H9 (cell line): Measurements from ENCODE around the gene CCDC148. TPM values are rescaled to one million over a fixed set of nuclear protein-coding genes. Genes with fewer than 3 reads are reported as not detected.

Experiments
- DNase-seq: peaks from one replicate; pipeline ENCODE4 v3.0.0-alpha.2; 2017
- H2AFZ ChIP-seq: one replicate; pipeline ENCODE4 v1.6.1; 2013; ENCODE audit warnings: mild to moderate bottlenecking, low read length, control low read depth, moderate library complexity
- H2AK5ac ChIP-seq: 2 replicates; pipeline ENCODE4 v1.6.1; 2013; ENCODE audit warnings: low read length, control low read depth, mixed read lengths; ENCODE audit not compliant: insufficient read length
- H2BK120ac ChIP-seq: one replicate; pipeline ENCODE4 v1.6.1; 2013; ENCODE audit warnings: low read depth, mild to moderate bottlenecking, low read length, control low read depth, inconsistent platforms; ENCODE audit not compliant: poor library complexity, severe bottlenecking
- H2BK12ac ChIP-seq: 2 replicates; pipeline ENCODE4 v1.6.1; 2013; ENCODE audit warnings: low read length, control low read depth, mixed read lengths, low read depth; ENCODE audit not compliant: insufficient read length
- H2BK15ac ChIP-seq: 2 replicates; pipeline ENCODE4 v1.6.1; 2013; ENCODE audit warnings: low read depth, low read length, control low read depth
- H2BK20ac ChIP-seq: one replicate; pipeline ENCODE4 v1.6.1; 2013; ENCODE audit warnings: low read depth, mild to moderate bottlenecking, low read length, control low read depth, inconsistent platforms; ENCODE audit not compliant: poor library complexity, severe bottlenecking
- H2BK5ac ChIP-seq: 2 replicates; pipeline ENCODE4 v1.6.1; 2013; ENCODE audit warnings: low read length, control low read depth, mixed read lengths; ENCODE audit not compliant: insufficient read length
- H3K14ac ChIP-seq: 2 replicates; pipeline ENCODE4 v1.6.1; 2013; ENCODE audit warnings: low read length, control low read depth; ENCODE audit not compliant: insufficient read depth
- H3K18ac ChIP-seq: 2 replicates; pipeline ENCODE4 v1.6.1; 2013; ENCODE audit warnings: low read depth, mild to moderate bottlenecking, mixed read lengths, low read length, control low read depth; ENCODE audit not compliant: insufficient read length
- H3K23ac ChIP-seq: 2 replicates; pipeline ENCODE4 v1.6.1; 2013; ENCODE audit warnings: low read length, control low read depth, mixed read lengths, low read depth; ENCODE audit not compliant: insufficient read length
- H3K23me2 ChIP-seq: 2 replicates; pipeline ENCODE4 v1.6.1; 2013; ENCODE audit warnings: low read depth, mild to moderate bottlenecking, mixed read lengths, low read length, control low read depth; ENCODE audit not compliant: insufficient read length, poor library complexity, severe bottlenecking
- H3K27ac ChIP-seq: 2 replicates; pipeline ENCODE4 v1.5.1; 2013; ENCODE audit warnings: low read length, control low read depth, mixed read lengths, low read depth; ENCODE audit not compliant: insufficient read length
- H3K27me3 ChIP-seq: 2 replicates; pipeline ENCODE4 v1.6.1; 2013; ENCODE audit warnings: low read length, control low read depth, inconsistent platforms; ENCODE audit not compliant: insufficient read depth
- H3K4ac ChIP-seq: 2 replicates; pipeline ENCODE4 v1.6.1; 2013; ENCODE audit warnings: low read depth, mild to moderate bottlenecking, control low read depth, inconsistent platforms, low read length, moderate library complexity
- H3K4me1 ChIP-seq: 2 replicates; pipeline ENCODE4 v1.6.1; 2013; ENCODE audit warnings: low read length, control low read depth, inconsistent platforms; ENCODE audit not compliant: insufficient read depth
- H3K4me2 ChIP-seq: 2 replicates; pipeline ENCODE4 v1.6.1; 2013; ENCODE audit warnings: low read length, control low read depth, mixed read lengths; ENCODE audit not compliant: insufficient read length, insufficient read depth
- H3K56ac ChIP-seq: 2 replicates; pipeline ENCODE4 v1.6.1; 2013; ENCODE audit warnings: low read depth, mild to moderate bottlenecking, mixed read lengths, low read length, control low read depth; ENCODE audit not compliant: insufficient read length
- H3K79me1 ChIP-seq: 2 replicates; pipeline ENCODE4 v1.6.1; 2013; ENCODE audit warnings: low read depth, mild to moderate bottlenecking, moderate library complexity, low read length, control low read depth, inconsistent platforms; ENCODE audit not compliant: insufficient read depth, poor library complexity, severe bottlenecking
- H3K79me2 ChIP-seq: 2 replicates; pipeline ENCODE4 v1.6.1; 2013; ENCODE audit warnings: low read length, control low read depth, inconsistent platforms; ENCODE audit not compliant: insufficient read depth
- H3K9ac ChIP-seq: 2 replicates; pipeline ENCODE4 v1.6.1; 2013; ENCODE audit warnings: low read length, control low read depth, mixed read lengths; ENCODE audit not compliant: insufficient read length; ENCODE audit errors: extremely low read depth
- H3K9me3 ChIP-seq: one replicate; pipeline ENCODE4 v1.6.1; 2013; ENCODE audit warnings: low read depth, low read length, inconsistent platforms; ENCODE audit not compliant: control insufficient read depth
- H3T11ph ChIP-seq: one replicate; pipeline ENCODE4 v1.6.1; 2013; ENCODE audit warnings: mild to moderate bottlenecking, low read length, control low read depth, inconsistent platforms
- H4K20me1 ChIP-seq: one replicate; pipeline ENCODE4 v1.6.1; 2013; ENCODE audit not compliant: control insufficient read depth, insufficient read length, insufficient read depth
- H4K5ac ChIP-seq: 2 replicates; pipeline ENCODE4 v1.6.1; 2013; ENCODE audit warnings: low read depth, mild to moderate bottlenecking, mixed read lengths, low read length, control low read depth; ENCODE audit not compliant: insufficient read length
- H4K8ac ChIP-seq: replicated peaks from 2 replicates; pipeline ENCODE4 v1.6.1; 2013; ENCODE audit warnings: low read length, control low read depth, mixed read lengths, low read depth; ENCODE audit not compliant: insufficient read length
- H4K91ac ChIP-seq: 2 replicates; pipeline ENCODE4 v1.6.1; 2013; ENCODE audit warnings: low read depth, mild to moderate bottlenecking, moderate library complexity, mixed read lengths, low read length, control low read depth; ENCODE audit not compliant: insufficient read length
- H3K27ac Mint-ChIP-seq, 3 experiments: 2 replicates in 2 of 3; 3 replicates in 1 of 3; pipeline ENCODE4 v1.8.0; 2020 to 2021; ENCODE audit warnings: mixed read lengths in 3 of 3, mild to moderate bottlenecking in 1 of 3, moderate library complexity in 1 of 3
- H3K27me3 Mint-ChIP-seq: 2 replicates; pipeline ENCODE4 v1.8.0; 2021; ENCODE audit warnings: low read depth, mild to moderate bottlenecking, moderate library complexity, mixed read lengths
- H3K36me3 Mint-ChIP-seq, 3 experiments: 2 replicates in 2 of 3; 3 replicates in 1 of 3; pipeline ENCODE4 v1.8.0; 2020 to 2021; ENCODE audit warnings: low read depth in 3 of 3, mixed read lengths in 3 of 3; ENCODE audit not compliant: insufficient read depth in 1 of 3
- H3K4me1 Mint-ChIP-seq, 2 experiments: 2 replicates each; pipeline ENCODE4 v1.8.0; 2020; ENCODE audit warnings: mixed read lengths in 2 of 2
- H3K4me3 Mint-ChIP-seq, 2 experiments: 2 replicates in 1 of 2; 3 replicates in 1 of 2; pipeline ENCODE4 v1.8.0; 2020 to 2021; ENCODE audit warnings: mild to moderate bottlenecking in 2 of 2, mixed read lengths in 2 of 2, moderate library complexity in 1 of 2
- H3K9me3 Mint-ChIP-seq, 2 experiments: 2 replicates in 1 of 2; 3 replicates in 1 of 2; pipeline ENCODE4 v1.8.0; 2020; ENCODE audit warnings: mild to moderate bottlenecking in 2 of 2, mixed read lengths in 2 of 2, moderate library complexity in 1 of 2
- CTCF ChIP-seq: fragments of 200-600 bp; sonication (generic); conservative IDR thresholded peaks from 3 replicates; pipeline ENCODE4 v1.8.0; 2021; ENCODE audit warnings: antibody characterized with exemption, mild to moderate bottlenecking
- WGBS: extraction: QIAGEN DNeasy Blood & Tissue Kit; methylation state at CpG from one replicate; pipeline ENCODE4 v1.1.7; 2013; ENCODE audit warnings: missing lambda C conversion rate, low lambda C conversion rate, mixed read lengths; ENCODE audit not compliant: insufficient read length; ENCODE audit errors: extremely low coverage; 5-methylcytosine and 5-hydroxymethylcytosine counted together
- total RNA-seq: library from RNA; stranded (reverse); gene quantifications from 2 replicates; pipeline ENCODE4 v1.2.1, GENCODE V29; 2021

The CCDC148 gene
- total RNA-seq, 1 experiment from 2014 or later, result 1.5 TPM

- Histone ChIP-seq H3K23me2 (no peaks in the 10 kb centered on the region), H3K27ac (no peak overlapping the region), H4K5ac (no peak overlapping the region), H4K20me1 (no peaks in the 10 kb centered on the region), H3T11ph (no peak overlapping the region), H3K23ac (no peak overlapping the region), H2AK5ac (no peak overlapping the region), H4K8ac (no peak overlapping the region), H3K4me1 (peaks cover 2% of the 10 kb centered on the region; the same call in 1 of the 2 replicates), H3K14ac (no peak overlapping the region), H3K4me2 (no peak overlapping the region), H2BK5ac (no peak overlapping the region), H3K9ac (no peak overlapping the region), H4K91ac (no peak overlapping the region), H2BK120ac (no peak overlapping the region), H2BK12ac (no peak overlapping the region), H3K27me3 (no peaks in the 10 kb centered on the region), H2BK20ac (no peak overlapping the region), H3K79me2 (no peaks in the 10 kb centered on the region), H3K79me1 (no peaks in the 10 kb centered on the region), H3K18ac (no peak overlapping the region), H2AFZ (no peak overlapping the region), H2BK15ac (no peak overlapping the region), H3K4ac (no peak overlapping the region), H3K9me3 (no peaks in the 10 kb centered on the region), H3K56ac (no peak overlapping the region)
- H3K4me1 Mint-ChIP-seq, result peaks cover 16% of the 10 kb centered on the region in 2 experiments
- no peaks in the 10 kb centered on the region for H3K36me3 Mint-ChIP-seq
- DNase-seq, result no peak
- H3K4me3 Mint-ChIP-seq, result no peak overlapping the region
- H3K9me3 Mint-ChIP-seq, result no peaks in the 10 kb centered on the region
- H3K27me3 Mint-ChIP-seq, result peaks cover 4% of the 10 kb centered on the region; the same call in 1 of the 2 replicates
- TF ChIP-seq CTCF, result no peak
- H3K27ac Mint-ChIP-seq, result no peak overlapping the region
- no CpG with 5 or more reads among the region's 1 CpG for WGBS
Observed at GRCh38 chr2:158127380-158127804, 329.2 kb downstream of the CCDC148 start.
